AG04450 (cell line): ENCODE measurements around the gene NTNG1. TPM values are rescaled to one million over a fixed set of nuclear protein-coding genes. Genes with fewer than 3 reads are reported as not detected.

Source experiments
- CTCF ChIA-PET: fragments of 300-600, 350-600 bp; formaldehyde crosslinking; extraction: SDS; loops from one replicate; lab custom pipeline; 2022; ENCODE audit warnings: antibody characterized with exemption, inconsistent platforms; lab: Charles Lee
- POLR2A ChIA-PET: fragments of 350-600 bp; formaldehyde crosslinking; extraction: SDS; loops from one replicate; lab custom pipeline; 2021; ENCODE audit warnings: antibody characterized with exemption, inconsistent platforms; lab: Yijun Ruan, JAX
- DNase-seq: peaks from one replicate; pipeline ENCODE4 v3.0.0-alpha.2; 2011; ENCODE audit warnings: low read depth, low spot score
- H3K27ac ChIP-seq: one replicate; pipeline ENCODE4 v1.5.1; 2012; ENCODE audit warnings: low read depth, low read length, control low read depth
- H3K27me3 ChIP-seq: one replicate; pipeline ENCODE4 v1.6.0; 2012; ENCODE audit warnings: low read length; ENCODE audit not compliant: control insufficient read depth, insufficient read depth
- H3K4me3 ChIP-seq: 2 replicates; pipeline ENCODE4 v1.5.1; 2011; ENCODE audit warnings: mild to moderate bottlenecking, low read depth, low read length, control low read depth
- H3K9me3 ChIP-seq: 2 replicates; pipeline ENCODE4 v1.5.1; 2012; ENCODE audit warnings: low read length; ENCODE audit not compliant: control insufficient read depth, insufficient read depth
- polyA plus RNA-seq: library from polyadenylated mRNA; depleted of rRNA; stranded (reverse); fragments of >200 nt; gene quantifications from 2 replicates; pipeline ENCODE4 v1.2.3, GENCODE V29; 2011
- TF ChIP-seq, protein P1 (sequence below): IDR thresholded peaks from 2 replicates; pipeline ENCODE4 v1.5.1; 2011; ENCODE audit warnings: low read depth, low read length, control low read depth, inconsistent platforms

NTNG1 gene
- polyA plus RNA-seq, 1 experiment: 0.32 TPM

- TF ChIP-seq, protein P1, sequence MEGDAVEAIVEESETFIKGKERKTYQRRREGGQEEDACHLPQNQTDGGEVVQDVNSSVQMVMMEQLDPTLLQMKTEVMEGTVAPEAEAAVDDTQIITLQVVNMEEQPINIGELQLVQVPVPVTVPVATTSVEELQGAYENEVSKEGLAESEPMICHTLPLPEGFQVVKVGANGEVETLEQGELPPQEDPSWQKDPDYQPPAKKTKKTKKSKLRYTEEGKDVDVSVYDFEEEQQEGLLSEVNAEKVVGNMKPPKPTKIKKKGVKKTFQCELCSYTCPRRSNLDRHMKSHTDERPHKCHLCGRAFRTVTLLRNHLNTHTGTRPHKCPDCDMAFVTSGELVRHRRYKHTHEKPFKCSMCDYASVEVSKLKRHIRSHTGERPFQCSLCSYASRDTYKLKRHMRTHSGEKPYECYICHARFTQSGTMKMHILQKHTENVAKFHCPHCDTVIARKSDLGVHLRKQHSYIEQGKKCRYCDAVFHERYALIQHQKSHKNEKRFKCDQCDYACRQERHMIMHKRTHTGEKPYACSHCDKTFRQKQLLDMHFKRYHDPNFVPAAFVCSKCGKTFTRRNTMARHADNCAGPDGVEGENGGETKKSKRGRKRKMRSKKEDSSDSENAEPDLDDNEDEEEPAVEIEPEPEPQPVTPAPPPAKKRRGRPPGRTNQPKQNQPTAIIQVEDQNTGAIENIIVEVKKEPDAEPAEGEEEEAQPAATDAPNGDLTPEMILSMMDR: no peak
- Histone ChIP-seq H3K4me3 (no peak overlapping the region), H3K9me3 (no peaks in the 10 kb centered on the region), H3K27ac (no peak overlapping the region), H3K27me3 (no peaks in the 10 kb centered on the region)
- CTCF ChIA-PET: no interaction called here
- DNase-seq: no peak
- POLR2A ChIA-PET: no interaction called here
These were observed 272.7 kb downstream of the NTNG1 start for GRCh38 chr1:107413546-107413945.

GRCh38 chr1:107413951-107414350 is 273.1 kb downstream of the NTNG1 start:
- no peaks in the 10 kb centered on the region for H3K9me3 ChIP-seq
- no peaks in the 10 kb centered on the region for H3K27me3 ChIP-seq
- ChIA-PET POLR2A (no interaction called here), CTCF (no interaction called here)
- no peak for DNase-seq
- TF ChIP-seq, protein P1: no peak
- H3K4me3 ChIP-seq: no peak overlapping the region
- H3K27ac ChIP-seq: no peak overlapping the region

DNA sequence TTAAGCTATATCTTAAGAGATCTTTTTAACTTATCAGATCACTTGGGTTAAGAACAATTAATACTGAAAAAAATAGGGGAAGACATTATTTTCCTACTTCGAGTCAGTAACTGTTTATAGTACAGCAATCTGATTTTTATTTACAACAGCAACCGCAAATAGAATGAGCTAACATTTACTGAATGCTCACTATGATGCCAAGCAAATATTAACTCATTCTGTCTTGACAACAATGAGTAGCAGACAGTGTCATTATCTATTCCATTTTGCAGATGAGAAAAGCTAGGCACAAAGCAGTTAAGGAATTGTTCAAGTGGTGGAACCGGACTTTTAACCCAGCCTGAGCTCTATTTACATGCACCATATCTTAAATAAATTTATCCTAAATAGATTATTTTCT is 273.7 kb downstream of the NTNG1 start:
- Histone ChIP-seq H3K9me3 (no peaks in the 10 kb centered on the region), H3K27ac (no peak overlapping the region), H3K27me3 (no peaks in the 10 kb centered on the region), H3K4me3 (no peak overlapping the region)
- ChIA-PET POLR2A (no interaction called here), CTCF (interaction anchor here (0.6 kb wide), 1 partner anchor 40 kb away, joined by 3 read pairs; no protein-coding TSS in a partner anchor)
- TF ChIP-seq, protein P1: no peak
- no peak for DNase-seq

- H3K27me3 ChIP-seq: no peaks in the 10 kb centered on the region
- no peak for DNase-seq
- ChIA-PET POLR2A (no interaction called here), CTCF (no interaction called here)
- TF ChIP-seq, protein P1: no peak
- no peak overlapping the region for H3K4me3 ChIP-seq
- no peak overlapping the region for H3K27ac ChIP-seq
- no peaks in the 10 kb centered on the region for H3K9me3 ChIP-seq
These were observed 274.4 kb downstream of the NTNG1 start for GRCh38 chr1:107415241-107415640.

- no peak for DNase-seq
- TF ChIP-seq, protein P1: no peak
- H3K27ac ChIP-seq: no peak overlapping the region
- ChIA-PET POLR2A (no interaction called here), CTCF (no interaction called here)
- no peaks in the 10 kb centered on the region for H3K27me3 ChIP-seq
- H3K9me3 ChIP-seq: no peaks in the 10 kb centered on the region
- H3K4me3 ChIP-seq: no peak overlapping the region
These were observed 278.2 kb downstream of the NTNG1 start for GRCh38 chr1:107419003-107419402.
